HUES64 (cell line): ENCODE data around the gene CLSTN2.

Experiments used
- H3K27ac ChIP-seq: 2 replicates; pipeline ENCODE4 v1.7.0; 2013; ENCODE audit warnings: low read depth, low read length, inconsistent platforms
- H3K27me3 ChIP-seq: 2 replicates; pipeline ENCODE4 v1.6.1; 2013; ENCODE audit warnings: mild to moderate bottlenecking, low read length; ENCODE audit not compliant: insufficient read depth
- H3K36me3 ChIP-seq: 2 replicates; pipeline ENCODE4 v1.6.1; 2013; ENCODE audit warnings: mild to moderate bottlenecking, low read length; ENCODE audit not compliant: insufficient read depth
- H3K4me1 ChIP-seq: 2 replicates; pipeline ENCODE4 v1.6.1; 2013; ENCODE audit warnings: mild to moderate bottlenecking, low read length, moderate library complexity; ENCODE audit not compliant: insufficient read depth
- H3K4me3 ChIP-seq: 2 replicates; pipeline ENCODE4 v1.5.1; 2013; ENCODE audit warnings: mild to moderate bottlenecking, low read length, moderate library complexity
- H3K9ac ChIP-seq: 2 replicates; pipeline ENCODE4 v1.6.1; 2013; ENCODE audit warnings: mild to moderate bottlenecking, low read depth, low read length
- H3K9me3 ChIP-seq: 2 replicates; pipeline ENCODE4 v1.6.1; 2013; ENCODE audit warnings: low read depth, low read length; ENCODE audit not compliant: insufficient read depth
- WGBS: fragments of 150-250, 120-280 bp; methylation state at CpG from one replicate; pipeline ENCODE4 v1.1.7; 2013; ENCODE audit warnings: missing lambda C conversion rate; 5-methylcytosine and 5-hydroxymethylcytosine counted together

Gene CLSTN2

DNA sequence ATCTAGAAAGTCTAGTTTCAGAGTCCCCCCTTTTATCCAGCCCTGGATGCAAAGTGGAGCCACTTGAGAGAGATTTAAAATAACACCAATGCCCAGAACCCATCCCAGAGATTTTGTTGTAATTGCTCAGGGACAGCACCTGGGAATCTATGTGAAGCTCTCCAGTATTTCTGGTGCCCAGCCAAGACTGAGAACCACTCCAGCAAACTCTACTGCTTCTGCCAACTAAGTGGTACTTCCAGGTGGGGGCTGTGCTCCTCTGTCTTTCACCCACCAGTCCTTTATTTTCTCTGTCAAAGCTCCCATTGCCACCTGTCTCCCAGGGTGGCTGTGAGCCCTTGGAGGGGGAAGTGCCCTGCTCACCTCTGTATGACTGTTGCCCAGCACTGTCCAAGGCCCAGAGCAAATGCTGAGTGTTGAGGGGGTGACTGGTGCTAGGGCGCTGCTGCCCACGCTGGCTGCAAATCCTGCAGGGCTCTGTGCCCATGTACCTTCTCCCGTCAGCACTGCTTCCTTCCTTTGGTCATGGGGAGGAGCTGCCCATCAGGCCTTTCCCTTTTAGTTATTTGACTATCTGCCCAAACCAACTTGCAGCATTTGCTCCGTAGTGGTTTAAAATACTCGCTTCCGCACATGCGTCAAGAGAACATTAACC, 9.4 kb downstream of the CLSTN2 start:
- Histone ChIP-seq H3K9ac (no peak overlapping the region), H3K4me3 (no peak overlapping the region), H3K27ac (no peak overlapping the region), H3K9me3 (no peaks in the 10 kb centered on the region), H3K4me1 (no peaks in the 10 kb centered on the region), H3K36me3 (no peaks in the 10 kb centered on the region), H3K27me3 (peaks cover 3% of the 10 kb centered on the region; the same call in 1 of the 2 replicates)
- WGBS = 94% methylated on average over 7 of the region's 7 CpGs

GRCh38 chr3:139945386-139945785, 10.4 kb downstream of the CLSTN2 start:
- Histone ChIP-seq H3K27me3 (no peaks in the 10 kb centered on the region), H3K9me3 (no peaks in the 10 kb centered on the region), H3K4me1 (no peaks in the 10 kb centered on the region), H3K27ac (no peak overlapping the region), H3K9ac (no peak overlapping the region), H3K36me3 (no peaks in the 10 kb centered on the region), H3K4me3 (no peak overlapping the region)
- 90% methylated on average over 2 of the region's 4 CpGs for WGBS

GRCh38 chr3:139945942-139946341, 11.0 kb downstream of the CLSTN2 start:
- H3K9ac ChIP-seq = no peak overlapping the region
- no peak overlapping the region for H3K27ac ChIP-seq
- H3K9me3 ChIP-seq = no peaks in the 10 kb centered on the region
- H3K36me3 ChIP-seq = no peaks in the 10 kb centered on the region
- H3K4me1 ChIP-seq = no peaks in the 10 kb centered on the region
- no peak overlapping the region for H3K4me3 ChIP-seq
- H3K27me3 ChIP-seq = no peaks in the 10 kb centered on the region

- no peak overlapping the region for H3K9ac ChIP-seq
- H3K4me1 ChIP-seq = no peaks in the 10 kb centered on the region
- no peaks in the 10 kb centered on the region for H3K36me3 ChIP-seq
- H3K27ac ChIP-seq = no peak overlapping the region
- no peaks in the 10 kb centered on the region for H3K27me3 ChIP-seq
- no peak overlapping the region for H3K4me3 ChIP-seq
- no peaks in the 10 kb centered on the region for H3K9me3 ChIP-seq
These were observed 13.5 kb downstream of the CLSTN2 start for GRCh38 chr3:139948467-139948866.

- no peak overlapping the region for H3K27ac ChIP-seq
- no peaks in the 10 kb centered on the region for H3K9me3 ChIP-seq
- no peaks in the 10 kb centered on the region for H3K36me3 ChIP-seq
- no peak overlapping the region for H3K4me3 ChIP-seq
- no peak overlapping the region for H3K9ac ChIP-seq
- 86% methylated on average over 6 of the region's 6 CpGs for WGBS
- no peaks in the 10 kb centered on the region for H3K27me3 ChIP-seq
- no peaks in the 10 kb centered on the region for H3K4me1 ChIP-seq
These were observed 13.9 kb downstream of the CLSTN2 start for GRCh38 chr3:139948898-139949297.

GRCh38 chr3:139953131-139953910, 18.3 kb downstream of the CLSTN2 start:
- Histone ChIP-seq H3K27me3 (no peaks in the 10 kb centered on the region), H3K9ac (no peak overlapping the region), H3K9me3 (no peaks in the 10 kb centered on the region), H3K36me3 (no peaks in the 10 kb centered on the region), H3K4me1 (no peaks in the 10 kb centered on the region), H3K27ac (no peak overlapping the region), H3K4me3 (no peak overlapping the region)
- 77% methylated on average over 1 of the region's 2 CpGs for WGBS

DNA sequence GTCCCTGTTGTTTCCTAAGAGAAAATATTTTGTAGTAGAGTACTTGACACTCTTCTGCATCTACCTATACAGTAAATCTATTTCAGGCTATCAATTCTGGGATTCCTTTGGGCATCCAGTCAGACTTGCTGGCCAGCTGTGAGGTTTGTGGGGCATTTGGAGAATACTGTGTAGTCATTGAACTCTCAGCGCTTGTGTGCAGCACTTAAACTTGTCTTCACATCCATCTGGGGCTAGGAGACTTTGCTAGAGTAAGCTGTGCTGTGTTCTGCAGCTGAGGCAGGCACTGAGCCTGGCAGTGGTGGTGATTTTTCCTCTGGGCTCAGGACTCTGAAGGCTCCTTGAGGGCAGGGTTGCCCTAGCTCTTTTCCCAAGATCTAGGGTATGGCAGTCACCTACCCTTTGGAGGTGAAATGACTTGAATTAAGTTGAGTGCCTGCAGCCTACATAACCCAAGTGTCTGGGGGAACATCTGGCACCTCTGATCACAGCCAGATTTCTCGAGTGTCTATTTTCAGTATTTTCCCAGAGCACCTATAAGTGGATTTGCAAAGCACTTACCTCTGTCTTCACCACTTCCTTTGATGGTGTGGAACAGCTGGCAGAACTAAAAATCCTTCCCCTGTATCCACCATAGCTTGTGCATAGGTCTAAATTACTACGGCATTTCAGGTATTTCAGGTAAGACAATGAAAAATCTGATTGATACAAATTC, 19.3 kb downstream of the CLSTN2 start:
- no peaks in the 10 kb centered on the region for H3K4me1 ChIP-seq
- no peaks in the 10 kb centered on the region for H3K27me3 ChIP-seq
- 90% methylated on average over 3 of the region's 3 CpGs for WGBS
- no peak overlapping the region for H3K4me3 ChIP-seq
- no peak overlapping the region for H3K9ac ChIP-seq
- no peaks in the 10 kb centered on the region for H3K36me3 ChIP-seq
- no peak overlapping the region for H3K27ac ChIP-seq
- no peaks in the 10 kb centered on the region for H3K9me3 ChIP-seq

DNA sequence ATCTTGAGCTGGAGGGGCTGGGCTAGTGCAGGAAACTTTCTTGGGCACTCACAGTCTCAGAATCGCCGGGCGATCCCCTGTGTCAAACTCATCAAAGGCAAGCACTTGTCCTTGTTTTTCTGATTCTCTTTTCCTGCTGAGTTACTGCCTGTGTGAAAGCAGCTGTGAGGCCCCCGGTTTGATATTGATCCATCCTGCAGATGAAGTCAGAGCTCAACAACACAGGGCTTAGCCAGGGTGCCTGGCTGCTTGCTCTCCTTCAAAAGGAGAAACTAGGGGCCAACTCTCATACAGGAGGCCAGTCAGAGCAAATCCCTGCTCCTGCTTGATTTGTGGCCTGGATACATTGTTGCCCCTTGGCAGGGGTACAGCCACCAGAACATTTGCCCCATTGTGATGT, 22.9 kb downstream of the CLSTN2 start:
- H3K36me3 ChIP-seq = no peaks in the 10 kb centered on the region
- no peak overlapping the region for H3K4me3 ChIP-seq
- H3K4me1 ChIP-seq = no peaks in the 10 kb centered on the region
- H3K9me3 ChIP-seq = no peaks in the 10 kb centered on the region
- H3K9ac ChIP-seq = no peak overlapping the region
- 80% methylated on average over 4 of the region's 4 CpGs for WGBS
- no peaks in the 10 kb centered on the region for H3K27me3 ChIP-seq
- no peak overlapping the region for H3K27ac ChIP-seq

DNA sequence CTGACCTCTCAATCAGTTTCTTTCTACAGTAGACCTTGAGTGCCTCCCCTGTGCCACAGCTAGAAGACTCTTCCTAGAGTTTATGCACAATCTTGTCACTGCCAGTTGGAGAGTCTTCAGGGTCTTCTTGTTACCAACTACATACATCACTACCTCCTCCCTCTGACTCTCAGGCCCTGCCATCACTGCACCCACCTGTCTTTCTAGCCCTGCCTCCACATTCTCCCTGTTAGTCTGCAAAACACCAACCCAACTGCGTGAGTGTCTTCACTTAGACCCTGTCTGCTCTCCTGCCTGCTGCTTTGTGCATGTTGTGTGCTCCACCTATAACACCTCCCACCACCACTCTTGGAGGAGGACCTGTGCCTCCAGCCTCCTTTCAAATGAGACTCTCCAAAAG, 34.4 kb downstream of the CLSTN2 start:
- Histone ChIP-seq H3K4me1 (no peaks in the 10 kb centered on the region), H3K9me3 (no peaks in the 10 kb centered on the region), H3K36me3 (no peaks in the 10 kb centered on the region), H3K4me3 (no peak overlapping the region), H3K27me3 (0 out of 2 replicates have a peak, but pooled peaks cover 2% of the 10 kb centered on the region), H3K9ac (no peak overlapping the region), H3K27ac (no peak overlapping the region)
- WGBS = 94% methylated on average over 1 of the region's 1 CpG

GRCh38 chr3:139970526-139970925, 35.5 kb downstream of the CLSTN2 start:
- WGBS = 89% methylated on average over 5 of the region's 5 CpGs

GRCh38 chr3:139974809-139975425, 39.9 kb downstream of the CLSTN2 start:
- Histone ChIP-seq H3K27me3 (no peaks in the 10 kb centered on the region), H3K9ac (no peak overlapping the region), H3K4me3 (no peak overlapping the region), H3K9me3 (no peaks in the 10 kb centered on the region), H3K27ac (no peak overlapping the region), H3K4me1 (no peaks in the 10 kb centered on the region), H3K36me3 (no peaks in the 10 kb centered on the region)
- 88% methylated on average over 2 of the region's 2 CpGs for WGBS

More at GRCh38 chr3:139970526-139970925, 35.5 kb downstream of the CLSTN2 start:
- Histone ChIP-seq H3K4me1 (no peaks in the 10 kb centered on the region), H3K36me3 (no peaks in the 10 kb centered on the region), H3K27ac (no peak overlapping the region), H3K4me3 (no peak overlapping the region), H3K9me3 (no peaks in the 10 kb centered on the region), H3K27me3 (0 out of 2 replicates have a peak, but pooled peaks cover 2% of the 10 kb centered on the region), H3K9ac (no peak overlapping the region)
